GM19397 (cell line): ENCODE results near the gene CCDC12.

Source experiments
- ATAC-seq: cut with Tn5 transposase; IDR thresholded peaks from one replicate; pipeline ENCODE4 v1.9.1; 2021; ENCODE audit warnings: mild to moderate bottlenecking, moderate library complexity; ENCODE audit not compliant: unreplicated experiment

CCDC12 gene

DNA sequence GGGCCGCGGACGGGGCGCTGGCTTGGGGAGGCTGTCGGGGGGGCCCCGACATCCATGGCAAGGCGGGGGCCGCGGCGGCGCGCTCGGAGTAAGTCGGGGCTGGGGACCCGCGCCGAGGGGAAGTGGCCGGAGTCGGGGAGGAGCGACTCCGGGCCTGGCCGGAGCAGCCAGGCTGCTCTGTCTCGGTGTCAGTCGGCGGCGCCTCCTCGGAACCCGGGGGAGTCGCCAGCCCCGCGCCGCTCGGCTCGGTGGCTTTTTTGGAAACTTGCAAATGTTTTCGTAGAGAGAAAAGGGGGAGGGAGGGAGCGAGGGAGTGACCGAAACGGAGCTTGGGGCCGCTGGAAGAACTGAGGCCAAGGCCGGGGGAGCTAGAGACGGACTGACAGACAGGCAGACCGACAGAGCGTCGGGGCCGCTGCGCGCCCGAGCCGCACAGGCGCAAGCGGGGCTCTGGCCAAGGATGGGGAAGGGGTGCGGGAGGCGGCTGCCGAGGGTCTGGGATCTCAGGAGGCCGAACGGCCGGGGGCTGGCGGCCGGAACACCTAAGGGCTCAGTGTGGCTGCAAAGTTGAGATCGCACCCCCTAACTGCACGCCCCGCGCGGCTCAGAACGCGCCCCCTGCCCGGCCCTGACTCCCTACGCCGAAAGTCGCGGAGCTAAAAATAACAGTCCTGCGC, 94.0 kb downstream of the CCDC12 start:
- no peak for ATAC-seq

DNA sequence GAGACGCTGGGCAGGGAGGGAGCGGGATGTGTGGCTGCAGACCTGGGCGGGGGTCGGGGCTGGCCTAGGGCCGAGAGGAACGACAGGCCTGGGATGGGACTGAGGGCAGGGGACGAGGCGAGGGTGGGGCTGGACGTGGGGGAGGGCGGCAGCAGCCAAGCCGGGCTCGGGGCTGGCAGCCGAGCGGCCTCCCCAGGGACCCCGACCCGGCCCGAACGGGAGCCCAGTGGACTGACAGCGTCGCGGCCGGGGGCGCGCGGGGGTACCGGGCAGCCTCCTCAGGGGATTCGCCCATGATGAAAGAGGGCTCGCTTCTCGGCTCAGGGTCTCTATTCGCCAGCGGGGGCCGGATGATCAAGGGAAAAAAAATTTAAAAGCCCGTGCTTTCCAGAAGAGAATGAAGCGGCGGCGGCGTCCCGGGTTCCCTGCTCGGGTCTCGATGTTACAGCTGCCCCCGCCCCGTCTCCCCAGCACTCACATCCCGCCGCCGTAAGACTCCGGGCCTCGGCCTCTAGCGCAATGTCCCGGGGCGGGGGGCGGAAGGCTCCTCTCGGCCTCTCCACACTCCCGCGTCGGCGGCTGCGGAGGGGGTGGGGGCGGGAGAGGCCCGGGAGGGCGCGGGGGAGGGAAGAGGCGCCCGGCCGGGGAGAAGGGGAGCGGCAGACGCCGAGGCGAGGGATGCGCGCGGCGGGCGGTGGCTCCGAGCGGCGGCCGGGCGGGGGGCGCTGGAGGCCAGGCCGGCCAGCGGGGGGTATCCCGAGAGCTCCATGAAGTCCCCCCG, 94.8 kb downstream of the CCDC12 start:
- ATAC-seq = no peak

DNA sequence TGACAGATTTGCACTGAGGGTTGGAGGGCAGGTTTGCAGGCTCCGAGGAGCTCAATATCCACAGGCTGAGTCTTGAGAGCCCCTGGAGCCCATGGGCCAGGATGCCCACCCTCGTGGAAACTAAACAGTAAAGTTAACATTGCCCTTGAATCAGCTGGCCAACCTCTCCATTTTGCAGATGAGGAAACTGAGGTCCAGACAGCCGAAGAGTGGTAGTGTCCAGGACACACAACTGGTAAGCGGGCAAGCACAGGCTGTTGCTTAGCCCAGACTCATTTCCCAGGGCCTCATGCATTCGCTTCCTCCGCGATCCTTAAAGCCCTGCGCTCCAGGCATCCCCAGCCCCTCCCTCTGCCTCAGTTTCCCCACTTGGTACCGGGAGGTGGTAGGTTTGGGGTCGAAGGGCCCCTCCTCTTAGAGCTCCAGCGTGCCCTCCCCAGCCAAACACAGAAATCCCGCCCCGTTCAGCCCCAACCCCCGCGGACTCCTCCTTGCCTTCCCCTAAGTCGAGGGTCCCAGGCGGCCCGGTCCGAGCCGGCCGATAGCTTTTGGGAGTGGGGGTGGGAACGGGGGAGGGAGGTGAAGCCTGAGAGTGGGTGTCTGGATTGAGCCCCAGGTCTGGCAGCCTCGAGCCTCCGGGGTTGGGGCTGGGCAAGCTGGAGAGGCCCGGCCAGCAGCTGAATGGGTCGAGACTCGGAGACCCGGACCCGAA, 95.5 kb downstream of the CCDC12 start:
- ATAC-seq = no peak

DNA sequence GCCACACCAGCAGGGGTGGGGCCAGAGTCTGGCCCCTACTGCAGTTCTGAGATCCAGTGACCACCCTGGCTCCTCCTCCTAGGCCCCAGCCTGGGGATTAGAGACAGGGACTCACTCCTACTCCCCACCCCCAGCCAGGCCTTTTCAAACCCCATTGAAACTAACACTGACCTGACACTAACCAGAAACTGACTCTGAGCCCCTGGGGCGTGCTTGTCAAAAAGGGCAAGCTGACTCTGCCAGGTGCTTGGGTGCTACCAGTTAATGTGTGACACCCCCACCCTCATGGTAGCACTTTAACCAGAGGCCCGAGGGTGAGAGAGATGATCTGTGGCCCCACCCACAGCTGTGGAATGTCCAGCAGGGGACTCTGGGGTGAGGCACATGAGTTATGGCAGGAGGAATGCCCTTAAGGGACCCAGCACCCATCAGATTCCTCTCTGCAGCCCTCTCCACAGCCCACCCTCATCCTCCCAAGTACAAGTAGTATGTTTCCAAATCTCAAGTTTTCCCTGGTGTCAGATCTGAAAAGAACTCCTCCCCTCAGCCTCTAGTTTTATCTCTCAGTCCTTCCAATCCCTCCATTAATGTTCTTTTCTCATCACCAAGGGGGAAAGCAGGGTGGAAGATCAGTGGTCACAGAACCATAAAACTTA, 97.6 kb downstream of the CCDC12 start:
- no peak for ATAC-seq

DNA sequence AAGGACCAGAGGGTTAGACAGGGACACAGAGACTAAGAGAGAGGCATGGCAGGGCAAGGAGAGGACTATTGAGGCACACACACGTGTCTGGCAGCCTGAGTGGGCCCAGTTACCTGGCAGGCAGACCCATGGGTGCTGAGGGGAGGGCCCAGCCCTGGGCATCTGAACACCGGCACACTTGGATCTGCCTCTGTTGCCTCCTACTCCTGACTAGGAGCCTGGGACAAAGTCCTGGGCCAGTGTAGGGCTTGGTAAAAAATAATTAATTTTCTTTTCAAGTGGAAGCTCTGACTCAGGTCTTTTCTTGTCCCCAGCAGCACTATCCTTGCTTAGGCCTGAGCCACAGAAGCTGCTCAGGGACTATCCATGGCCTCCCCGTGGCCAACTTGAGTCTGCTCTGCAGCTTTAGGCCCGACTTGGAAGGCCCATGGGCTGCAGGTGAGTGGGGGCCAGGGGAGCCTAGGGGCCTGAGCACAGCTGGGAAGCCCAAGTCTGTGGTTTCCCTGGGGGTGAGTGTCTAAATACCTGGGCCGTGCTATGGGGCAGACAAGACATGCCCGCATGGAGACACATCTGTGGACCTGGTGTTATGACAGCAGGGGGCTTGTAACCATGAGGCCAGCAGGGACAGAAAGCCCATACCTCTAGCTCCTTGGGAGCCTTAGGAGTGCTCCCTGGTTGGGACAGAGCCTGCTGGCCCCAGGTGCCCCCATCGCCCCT, 99.0 kb downstream of the CCDC12 start, which contains the start of gene PTH1R:
TSS of gene PTH1R (plus strand) at position 316 of the 720 bp plus-strand sequence. CDS start 5,839 bp downstream, outside the sequence.
- ATAC-seq = no peak

DNA sequence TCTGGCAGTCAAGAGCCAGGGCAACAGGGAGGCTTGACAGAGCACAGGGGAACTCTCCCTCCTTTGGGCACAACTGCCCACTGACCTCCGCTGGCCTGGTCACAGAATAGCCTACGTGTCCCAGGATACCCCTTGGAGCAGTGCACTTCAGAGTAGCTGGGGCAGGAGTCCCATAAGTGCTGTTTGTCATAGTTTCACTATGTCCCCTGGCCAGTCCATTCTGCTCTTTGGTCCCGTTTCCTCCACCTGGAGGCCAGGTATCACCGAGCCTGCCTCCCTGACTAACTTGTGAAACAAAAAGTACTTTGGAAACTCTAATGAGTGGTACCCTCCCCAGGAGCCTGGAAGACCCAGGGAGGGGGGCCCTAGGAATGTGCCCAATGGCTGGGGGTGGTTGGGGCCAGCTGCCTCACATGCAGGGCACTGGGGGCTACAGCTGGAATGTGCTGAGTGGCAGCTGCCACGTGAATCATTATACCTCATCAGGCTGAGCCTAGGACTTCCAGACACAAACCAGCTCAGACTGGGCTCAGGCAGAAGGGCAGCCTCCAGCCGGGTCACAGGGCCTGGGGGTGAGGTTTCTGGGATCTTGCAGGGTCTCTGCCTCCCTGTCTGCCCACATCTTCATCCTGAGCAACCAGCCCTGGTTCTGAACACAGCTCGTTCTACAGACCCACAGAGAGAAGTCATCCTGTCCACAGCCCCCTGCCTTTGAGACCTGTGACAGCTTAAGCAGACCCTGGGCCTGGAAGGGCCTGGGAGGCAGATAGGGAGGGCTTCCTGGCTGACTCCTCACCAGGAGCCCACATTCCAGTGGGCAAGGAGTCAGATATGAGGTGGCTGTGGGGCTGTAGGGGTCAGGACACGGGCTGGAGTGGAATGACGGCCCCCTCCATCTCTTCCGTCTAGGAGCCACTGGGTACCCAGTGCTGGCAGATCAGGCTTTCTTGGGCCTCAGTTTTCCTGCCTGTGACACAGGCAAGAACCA, 99.9 kb downstream of the CCDC12 start:
- ATAC-seq = no peak

DNA sequence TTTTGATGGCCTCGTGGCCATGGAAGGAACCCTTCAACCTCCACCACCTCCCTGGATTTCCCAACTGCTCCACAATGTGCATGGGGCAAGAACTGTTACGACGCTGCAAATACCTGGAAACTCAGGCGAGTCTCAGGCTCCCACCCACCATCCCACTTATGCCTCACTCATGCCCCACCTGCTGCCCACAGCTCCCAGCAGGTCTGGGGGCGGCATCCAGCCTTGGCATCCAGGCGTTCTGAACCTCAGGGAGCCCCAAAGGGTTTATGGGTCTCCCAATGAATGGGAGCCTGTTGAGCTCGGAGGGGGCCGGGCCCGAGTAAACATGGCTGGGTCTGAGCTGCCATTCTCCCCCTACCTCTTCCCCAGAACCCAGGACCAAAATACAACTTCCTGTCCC, 101.0 kb downstream of the CCDC12 start:
- ATAC-seq = no peak

DNA sequence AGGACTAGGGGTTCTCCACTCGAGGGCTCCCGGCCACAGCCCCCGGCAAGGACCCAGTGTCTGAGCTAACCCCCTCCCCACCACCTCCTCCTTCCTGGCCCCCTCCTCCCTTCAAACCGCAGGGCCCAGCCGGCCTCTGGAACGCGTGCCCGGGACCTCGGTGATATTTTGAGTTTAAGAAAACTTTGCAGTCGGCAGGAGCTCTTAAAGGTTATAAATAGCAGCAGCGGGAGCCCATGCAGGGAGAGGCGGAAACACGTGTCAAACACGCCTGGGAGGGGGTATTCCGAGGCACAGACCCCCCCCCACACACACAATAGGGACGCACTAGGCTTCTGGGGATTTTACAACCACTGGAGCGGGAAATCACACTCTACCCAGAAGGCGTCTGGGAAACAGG, 102.1 kb downstream of the CCDC12 start:
- ATAC-seq = no peak

DNA sequence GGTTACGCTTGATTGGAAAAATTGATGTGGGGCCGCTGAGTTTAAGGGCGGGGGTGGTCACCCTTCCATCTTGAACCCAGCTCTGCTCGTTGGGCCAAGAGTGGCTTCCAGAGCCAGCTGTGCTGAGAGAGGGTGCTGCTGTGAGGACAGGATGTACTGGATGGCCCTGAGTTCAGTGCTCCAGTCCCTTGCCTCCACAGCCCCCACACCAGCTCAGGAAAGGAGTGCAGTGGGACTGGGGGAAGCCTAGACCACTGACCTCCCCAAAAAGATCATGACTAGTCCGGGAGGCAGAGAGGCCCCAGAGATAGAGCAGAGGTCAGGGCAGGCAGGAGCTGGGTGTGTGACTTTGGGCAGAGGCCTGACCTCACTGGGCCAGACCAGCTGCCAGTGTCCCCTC, 103.0 kb downstream of the CCDC12 start:
- no peak for ATAC-seq
